Testis (tissue), 3 donors: Measurements from ENCODE around the gene EIF3K. TPM values are rescaled to one million over a fixed set of nuclear protein-coding genes. Genes with fewer than 3 reads are reported as not detected.
"Not testable (repeated sequence)": the region's sequence is repeated elsewhere in the genome, so short reads cannot be mapped to it uniquely, and the experiment has no call there.

Experiments used
- DNase-seq: peaks from one replicate; pipeline ENCODE4 v3.0.0-alpha.2; 2019
- H3K27ac ChIP-seq, 2 donors: fragments of 200-600 bp; sonication (generic); one replicate each; pipeline ENCODE4 v1.5.1; 2019
- H3K27me3 ChIP-seq: fragments of 200-600 bp; sonication (generic); one replicate; pipeline ENCODE4 v1.5.1; 2019
- H3K36me3 ChIP-seq: fragments of 200-600 bp; sonication (generic); one replicate; pipeline ENCODE4 v1.5.1; 2017; ENCODE audit warnings: low read depth; ENCODE audit errors: missing control alignments
- H3K4me1 ChIP-seq: fragments of 200-600 bp; sonication (generic); one replicate; pipeline ENCODE4 v1.5.1; 2019
- H3K4me3 ChIP-seq, 2 donors: fragments of 200-600 bp; sonication (generic); one replicate each; pipeline ENCODE4 v1.5.1; 2017 to 2019
- H3K9me3 ChIP-seq: fragments of 200-600 bp; sonication (generic); one replicate; pipeline ENCODE4 v1.5.1; 2017
- POLR2A ChIP-seq: fragments of 450-650 bp; IDR thresholded peaks from one replicate; pipeline ENCODE4 v1.6.1; 2017; ENCODE audit warnings: antibody characterized with exemption, mild to moderate bottlenecking, moderate library complexity
- WGBS, 2 donors: methylation state at CpG; one replicate each; pipeline ENCODE4 v1.1.5; 2018; 5-methylcytosine and 5-hydroxymethylcytosine counted together
- intact Hi-C: fragments of 100-400 bp; cut with DNase I; formaldehyde crosslinking; loops from one replicate; pipeline ENCODE4 v1.15.1; 2023; ENCODE audit warnings: low total_unique reads
- polyA plus RNA-seq: library from polyadenylated mRNA; stranded (reverse); fragments of 350-450 nt; fragmentation: Illumina TruSeq; extraction: RNeasy Lipid Tissue Mini Kit (QIAGEN cat#74804); gene quantifications from one replicate; pipeline ENCODE4 v1.2.3, GENCODE V29; 2014; ENCODE audit warnings: low read depth, low replicate concordance; ENCODE audit not compliant: insufficient read depth
- total RNA-seq, 2 donors: library from RNA; depleted of rRNA; stranded (reverse); fragments of >200 nt; gene quantifications; one replicate each; pipeline ENCODE4 v1.2.3, GENCODE V29; 2016
- TF ChIP-seq, protein P1 (sequence below), 3 experiments: fragments of 450-650 bp in 2 of 3; fragments of 200-600 bp in 1 of 3; sonication (generic) in 1 of 3; IDR thresholded peaks; one replicate each; pipeline ENCODE4 v1.5.1; 2016 to 2019; ENCODE audit warnings: antibody characterized with exemption in 3 of 3, mild to moderate bottlenecking in 2 of 3, moderate library complexity in 1 of 3

EIF3K gene
- total and polyA plus RNA-seq, 3 donors from 2014 or later = 195 to 235 (median 201) TPM

DNA sequence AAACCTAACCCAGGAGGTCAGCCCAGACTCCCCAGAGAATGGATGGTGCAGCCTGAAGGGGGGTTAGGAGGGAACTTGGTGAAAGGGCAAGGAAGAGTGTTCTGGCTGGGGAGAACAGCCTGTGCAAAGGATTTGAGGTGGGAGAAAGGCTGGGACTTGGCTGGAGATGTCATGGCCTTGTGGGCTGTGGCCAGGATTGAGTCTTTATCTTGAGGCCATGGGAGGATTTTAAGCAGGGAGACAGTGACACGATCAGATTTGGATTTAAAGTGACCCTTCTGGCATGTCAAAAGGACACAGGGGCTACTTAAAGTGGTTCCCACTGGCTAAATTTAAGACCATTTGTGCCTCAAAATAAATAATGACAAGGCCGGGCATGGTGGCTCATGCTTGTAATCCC lies 30.9 kb upstream of the EIF3K start:
- no peak overlapping the region for H3K4me3 ChIP-seq
- H3K36me3 ChIP-seq = no peaks in the 10 kb centered on the region
- intact Hi-C loops = no loop called here
- no peak for TF ChIP-seq POLR2A
- TF ChIP-seq, protein P1, sequence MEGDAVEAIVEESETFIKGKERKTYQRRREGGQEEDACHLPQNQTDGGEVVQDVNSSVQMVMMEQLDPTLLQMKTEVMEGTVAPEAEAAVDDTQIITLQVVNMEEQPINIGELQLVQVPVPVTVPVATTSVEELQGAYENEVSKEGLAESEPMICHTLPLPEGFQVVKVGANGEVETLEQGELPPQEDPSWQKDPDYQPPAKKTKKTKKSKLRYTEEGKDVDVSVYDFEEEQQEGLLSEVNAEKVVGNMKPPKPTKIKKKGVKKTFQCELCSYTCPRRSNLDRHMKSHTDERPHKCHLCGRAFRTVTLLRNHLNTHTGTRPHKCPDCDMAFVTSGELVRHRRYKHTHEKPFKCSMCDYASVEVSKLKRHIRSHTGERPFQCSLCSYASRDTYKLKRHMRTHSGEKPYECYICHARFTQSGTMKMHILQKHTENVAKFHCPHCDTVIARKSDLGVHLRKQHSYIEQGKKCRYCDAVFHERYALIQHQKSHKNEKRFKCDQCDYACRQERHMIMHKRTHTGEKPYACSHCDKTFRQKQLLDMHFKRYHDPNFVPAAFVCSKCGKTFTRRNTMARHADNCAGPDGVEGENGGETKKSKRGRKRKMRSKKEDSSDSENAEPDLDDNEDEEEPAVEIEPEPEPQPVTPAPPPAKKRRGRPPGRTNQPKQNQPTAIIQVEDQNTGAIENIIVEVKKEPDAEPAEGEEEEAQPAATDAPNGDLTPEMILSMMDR (IDR thresholded peaks at IDR 0.05) = no peak
- H3K9me3 ChIP-seq = no peaks in the 10 kb centered on the region
- DNase-seq = no peak
- H3K4me1 ChIP-seq = no peaks in the 10 kb centered on the region
- no peak overlapping the region for H3K27ac ChIP-seq
- no peaks in the 10 kb centered on the region for H3K27me3 ChIP-seq
- WGBS, 2 donors = 59 to 80% methylated on average over 2 of the region's 2 CpGs

DNA sequence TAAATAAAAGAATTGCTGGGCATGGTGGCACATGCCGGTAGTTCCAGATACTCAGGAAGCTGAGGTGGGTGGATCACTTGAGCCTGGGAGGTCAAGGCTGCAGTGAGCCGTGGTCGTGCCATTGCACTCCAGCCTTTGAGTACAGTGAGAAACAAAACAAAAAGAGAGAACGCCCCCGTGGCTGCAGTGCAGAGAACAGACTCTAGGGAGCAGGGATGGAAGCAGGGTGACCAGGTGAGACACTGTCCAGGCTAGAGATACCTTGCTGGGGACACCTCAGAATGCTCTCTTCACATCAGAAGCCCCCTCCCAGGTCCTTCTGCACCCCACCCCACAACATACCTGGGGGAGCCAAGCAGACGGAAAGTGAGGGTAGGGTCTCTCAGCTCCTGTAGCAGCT lies 26.0 kb upstream of the EIF3K start:
- Histone ChIP-seq H3K9me3 (no peaks in the 10 kb centered on the region), H3K4me1 (no peaks in the 10 kb centered on the region), H3K27me3 (no peaks in the 10 kb centered on the region), H3K27ac (no peak overlapping the region), H3K36me3 (no peaks in the 10 kb centered on the region), H3K4me3 (no peak overlapping the region)
- DNase-seq = no peak
- intact Hi-C loops = no loop called here
- whole genome bisulfite sequencing, 2 donors = 76 to 77% methylated on average over 6 of the region's 6 CpGs
- TF ChIP-seq, protein P1 (IDR thresholded peaks at IDR 0.05) = no peak
- no peak for TF ChIP-seq POLR2A

DNA sequence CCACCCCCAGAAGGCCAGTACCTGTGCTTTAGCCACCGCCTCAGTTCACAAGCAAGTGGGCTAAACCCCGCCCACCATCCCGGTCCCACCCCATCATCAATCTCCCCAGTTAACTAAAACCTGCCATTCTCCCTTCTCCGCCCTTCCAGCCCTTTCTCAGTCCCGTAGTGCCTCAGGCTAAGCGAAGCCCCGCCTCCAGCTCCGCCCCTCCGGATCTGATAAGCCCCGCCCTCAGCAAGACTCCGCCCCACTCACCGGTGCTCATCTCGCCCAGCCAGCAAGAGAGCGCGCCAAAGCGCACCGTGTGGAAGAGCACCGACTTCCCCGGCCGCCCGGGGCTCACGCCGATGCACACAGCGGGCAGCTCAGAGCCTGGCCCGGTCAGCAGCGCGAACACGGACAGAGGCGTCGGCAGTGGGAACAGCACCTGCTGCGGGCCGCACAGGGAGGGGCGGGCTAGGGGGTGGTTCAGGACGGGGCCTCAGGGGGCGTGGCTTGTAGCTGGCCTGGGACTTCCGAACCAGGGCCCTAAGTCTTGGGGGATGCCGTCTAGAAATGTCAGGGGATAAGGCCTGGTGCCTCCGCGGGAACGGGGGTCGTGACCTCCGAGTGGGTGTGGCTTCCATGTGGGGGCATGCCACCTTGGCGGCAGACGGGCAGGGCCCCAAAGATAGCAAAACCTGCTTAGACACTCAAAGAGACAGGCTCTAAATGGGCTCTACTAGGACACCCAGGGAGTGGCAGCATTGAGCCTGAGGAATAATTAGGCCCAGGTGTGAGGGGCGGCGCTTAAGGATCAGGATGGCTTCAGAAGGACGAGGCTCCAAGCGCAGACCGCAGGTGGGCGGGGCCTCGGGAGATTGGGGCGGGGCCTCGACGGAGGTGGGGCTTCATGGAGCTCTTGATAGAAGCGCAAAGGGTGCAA lies 22.7 kb upstream of the EIF3K start:
- Histone ChIP-seq H3K27me3 (no peaks in the 10 kb centered on the region), H3K4me3 (peak overlapping the region; percentile 29 to 50), H3K4me1 (no peaks in the 10 kb centered on the region), H3K9me3 (no peaks in the 10 kb centered on the region), H3K36me3 (no peaks in the 10 kb centered on the region), H3K27ac (no peak overlapping the region)
- intact Hi-C loops = no loop called here
- TF ChIP-seq, protein P1 (IDR thresholded peaks at IDR 0.05) = no peak
- no peak for TF ChIP-seq POLR2A
- peak; percentile 69 for DNase-seq
- 8 to 11% methylated on average over 23 to 52 of the region's 55 CpGs for WGBS, 2 donors

DNA sequence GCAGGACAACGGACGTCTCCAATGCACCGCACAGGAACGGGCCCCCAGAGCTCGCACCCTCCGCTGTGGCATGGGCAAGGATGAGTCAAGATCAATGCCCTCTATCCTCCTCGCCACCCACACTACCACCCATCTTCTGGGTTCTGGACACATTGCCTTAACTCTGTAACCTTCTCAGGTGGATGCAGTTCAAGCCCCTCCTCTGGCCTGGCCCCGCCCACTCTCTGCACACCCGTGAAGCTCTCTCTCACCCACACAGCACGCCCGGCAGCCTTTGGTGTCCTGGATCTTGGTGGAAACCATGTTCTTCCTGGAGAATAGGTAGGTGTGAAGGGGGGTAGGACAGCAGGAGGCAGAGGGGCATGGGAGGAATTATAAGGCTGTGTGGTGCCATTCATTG lies 21.9 kb upstream of the EIF3K start:
- 73 to 81% methylated on average over 11 of the region's 11 CpGs for WGBS, 2 donors
- H3K4me1 ChIP-seq = no peaks in the 10 kb centered on the region
- H3K27me3 ChIP-seq = no peaks in the 10 kb centered on the region
- TF ChIP-seq, protein P1 (IDR thresholded peaks at IDR 0.05) = no peak
- intact Hi-C loops = no loop called here
- no peaks in the 10 kb centered on the region for H3K9me3 ChIP-seq
- no peak for DNase-seq
- H3K36me3 ChIP-seq = no peaks in the 10 kb centered on the region
- H3K4me3 ChIP-seq = peak overlapping the region; percentile 29 to 50
- H3K27ac ChIP-seq = no peak overlapping the region

DNA sequence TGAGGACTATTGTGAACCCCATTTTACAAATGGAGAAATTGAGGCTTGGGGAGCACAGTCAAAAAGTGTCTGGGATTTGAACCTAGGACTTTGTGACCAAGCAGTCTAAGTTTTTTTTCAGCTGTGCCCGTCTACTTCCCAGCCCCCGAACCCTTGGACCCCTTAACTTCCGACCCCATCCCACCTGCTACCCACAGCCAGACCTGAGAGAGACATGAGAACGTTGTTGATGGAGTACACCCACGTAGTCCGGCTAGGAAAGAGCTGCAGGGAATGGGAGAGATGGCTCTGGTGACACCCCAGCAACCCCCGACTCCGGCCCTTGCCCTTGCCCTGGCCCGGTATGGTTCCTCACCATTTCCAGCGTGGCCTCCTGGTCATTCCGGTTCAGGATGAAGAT lies 19.3 kb upstream of the EIF3K start:
- no peaks in the 10 kb centered on the region for H3K4me1 ChIP-seq
- intact Hi-C loops = no loop called here
- no peak overlapping the region for H3K27ac ChIP-seq
- H3K27me3 ChIP-seq = no peaks in the 10 kb centered on the region
- no peak for DNase-seq
- H3K36me3 ChIP-seq = no peaks in the 10 kb centered on the region
- no peak for TF ChIP-seq POLR2A
- TF ChIP-seq, protein P1 (IDR thresholded peaks at IDR 0.05) = no peak
- 82 to 90% methylated on average over 11 of the region's 11 CpGs for WGBS, 2 donors
- H3K9me3 ChIP-seq = no peaks in the 10 kb centered on the region
- no peak overlapping the region for H3K4me3 ChIP-seq

GRCh38 chr19:38602856-38603255 lies 16.1 kb upstream of the EIF3K start:
- H3K4me1 ChIP-seq, H3K4me3 ChIP-seq, H3K36me3 ChIP-seq, H3K27me3 ChIP-seq, DNase-seq, H3K27ac ChIP-seq, intact Hi-C loops, H3K9me3 ChIP-seq: not testable (repeated sequence)
- 77 to 84% methylated on average over 5 of the region's 5 CpGs for WGBS, 2 donors
